Transverse colon (tissue), 3 donors: Measurements from ENCODE around the gene FRMD3.

Source experiments
- POLR2A ChIP-seq: fragments of 450-650 bp; IDR thresholded peaks from one replicate; pipeline ENCODE4 v1.6.1; 2016; ENCODE audit warnings: antibody characterized with exemption, mild to moderate bottlenecking, moderate library complexity
- TF ChIP-seq, protein P1 (sequence below), 5 experiments: fragments of 200-600 bp in 3 of 5; fragments of 450-650 bp in 2 of 5; sonication (generic) in 3 of 5; IDR thresholded peaks; 1 replicate in 2 of 5; 2 replicates in 3 of 5; pipeline ENCODE4 v1.5.1; 2016 to 2017; ENCODE audit warnings: antibody characterized with exemption in 5 of 5, inconsistent platforms in 3 of 5, mild to moderate bottlenecking in 2 of 5, moderate library complexity in 1 of 5

DNA sequence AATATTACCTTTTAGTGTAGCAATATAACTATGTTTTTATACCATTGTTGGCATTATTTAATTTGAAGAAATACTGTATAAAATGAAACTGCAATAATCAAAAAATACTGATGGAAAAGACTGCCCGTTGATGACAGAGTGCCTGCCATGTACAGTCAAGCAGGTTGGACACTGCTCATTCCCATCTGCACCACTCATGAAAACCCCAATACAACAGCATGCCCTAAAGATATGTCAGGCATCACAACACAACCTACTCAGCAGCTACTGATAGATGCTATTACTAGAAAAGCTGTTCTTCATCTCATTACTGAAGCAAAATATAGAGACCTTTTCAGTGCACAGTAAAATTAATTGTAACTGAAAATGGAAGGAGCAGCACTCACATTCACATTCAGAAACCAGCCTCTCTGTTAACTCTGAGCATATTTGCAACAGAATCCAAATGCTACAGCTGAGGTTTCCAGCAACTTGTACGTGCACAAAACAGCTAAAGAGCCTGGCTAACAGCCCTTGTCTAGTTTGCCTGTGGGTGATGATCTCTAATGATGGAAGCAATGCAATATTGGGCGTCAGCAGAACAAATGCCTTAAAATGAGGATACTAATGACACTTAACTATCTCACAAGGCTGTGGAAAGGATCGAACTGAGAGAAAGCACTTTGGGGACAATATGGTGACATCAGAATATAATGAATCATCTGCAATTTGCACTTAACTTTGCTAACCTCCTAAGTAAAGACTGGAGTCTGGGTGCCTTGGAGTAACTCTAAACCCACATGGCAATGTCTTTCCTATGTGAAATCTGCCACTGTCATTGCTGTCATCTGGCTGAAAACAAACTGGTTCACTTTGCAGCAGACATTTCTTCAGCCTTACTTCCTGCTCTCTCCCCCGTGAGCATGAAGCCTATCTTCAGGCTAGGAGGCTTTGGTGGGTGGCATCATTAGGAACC lies 280.0 kb downstream of the FRMD3 start:
- TF ChIP-seq, protein P1, sequence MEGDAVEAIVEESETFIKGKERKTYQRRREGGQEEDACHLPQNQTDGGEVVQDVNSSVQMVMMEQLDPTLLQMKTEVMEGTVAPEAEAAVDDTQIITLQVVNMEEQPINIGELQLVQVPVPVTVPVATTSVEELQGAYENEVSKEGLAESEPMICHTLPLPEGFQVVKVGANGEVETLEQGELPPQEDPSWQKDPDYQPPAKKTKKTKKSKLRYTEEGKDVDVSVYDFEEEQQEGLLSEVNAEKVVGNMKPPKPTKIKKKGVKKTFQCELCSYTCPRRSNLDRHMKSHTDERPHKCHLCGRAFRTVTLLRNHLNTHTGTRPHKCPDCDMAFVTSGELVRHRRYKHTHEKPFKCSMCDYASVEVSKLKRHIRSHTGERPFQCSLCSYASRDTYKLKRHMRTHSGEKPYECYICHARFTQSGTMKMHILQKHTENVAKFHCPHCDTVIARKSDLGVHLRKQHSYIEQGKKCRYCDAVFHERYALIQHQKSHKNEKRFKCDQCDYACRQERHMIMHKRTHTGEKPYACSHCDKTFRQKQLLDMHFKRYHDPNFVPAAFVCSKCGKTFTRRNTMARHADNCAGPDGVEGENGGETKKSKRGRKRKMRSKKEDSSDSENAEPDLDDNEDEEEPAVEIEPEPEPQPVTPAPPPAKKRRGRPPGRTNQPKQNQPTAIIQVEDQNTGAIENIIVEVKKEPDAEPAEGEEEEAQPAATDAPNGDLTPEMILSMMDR (IDR thresholded peaks at IDR 0.05), result no peak
- TF ChIP-seq POLR2A, result no peak
